SIG-M5 (cell line): ENCODE data around the gene SH3D19.

Experiments used
- DNase-seq: peaks from one replicate; lab custom pipeline; 2025; lab: John Stamatoyannopoulos, UW

The SH3D19 gene

GRCh38 chr4:151228189-151229119 is 97.0 kb downstream of the SH3D19 start:
- no peak for DNase-seq

GRCh38 chr4:151227731-151228130 is 97.7 kb downstream of the SH3D19 start:
- DNase-seq = no peak

DNA sequence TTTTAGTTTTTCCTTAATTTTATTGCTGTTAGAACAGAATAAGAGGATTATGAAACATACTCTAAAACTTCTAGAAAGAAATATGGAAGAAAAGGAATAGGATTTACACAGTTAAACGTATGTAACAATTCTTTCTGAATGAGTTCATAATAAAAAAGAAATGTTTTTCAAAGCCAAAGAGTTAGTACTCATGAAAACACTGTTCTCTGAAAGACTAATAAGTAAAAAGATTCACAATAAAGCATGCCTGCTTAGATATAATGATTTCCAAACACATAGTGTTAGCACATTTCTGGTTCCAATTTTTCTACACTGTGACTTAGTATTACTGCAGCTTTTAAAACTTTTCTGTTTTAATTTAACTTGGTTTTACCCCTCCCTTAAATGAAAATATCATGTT is 98.2 kb downstream of the SH3D19 start:
- no peak for DNase-seq

DNA sequence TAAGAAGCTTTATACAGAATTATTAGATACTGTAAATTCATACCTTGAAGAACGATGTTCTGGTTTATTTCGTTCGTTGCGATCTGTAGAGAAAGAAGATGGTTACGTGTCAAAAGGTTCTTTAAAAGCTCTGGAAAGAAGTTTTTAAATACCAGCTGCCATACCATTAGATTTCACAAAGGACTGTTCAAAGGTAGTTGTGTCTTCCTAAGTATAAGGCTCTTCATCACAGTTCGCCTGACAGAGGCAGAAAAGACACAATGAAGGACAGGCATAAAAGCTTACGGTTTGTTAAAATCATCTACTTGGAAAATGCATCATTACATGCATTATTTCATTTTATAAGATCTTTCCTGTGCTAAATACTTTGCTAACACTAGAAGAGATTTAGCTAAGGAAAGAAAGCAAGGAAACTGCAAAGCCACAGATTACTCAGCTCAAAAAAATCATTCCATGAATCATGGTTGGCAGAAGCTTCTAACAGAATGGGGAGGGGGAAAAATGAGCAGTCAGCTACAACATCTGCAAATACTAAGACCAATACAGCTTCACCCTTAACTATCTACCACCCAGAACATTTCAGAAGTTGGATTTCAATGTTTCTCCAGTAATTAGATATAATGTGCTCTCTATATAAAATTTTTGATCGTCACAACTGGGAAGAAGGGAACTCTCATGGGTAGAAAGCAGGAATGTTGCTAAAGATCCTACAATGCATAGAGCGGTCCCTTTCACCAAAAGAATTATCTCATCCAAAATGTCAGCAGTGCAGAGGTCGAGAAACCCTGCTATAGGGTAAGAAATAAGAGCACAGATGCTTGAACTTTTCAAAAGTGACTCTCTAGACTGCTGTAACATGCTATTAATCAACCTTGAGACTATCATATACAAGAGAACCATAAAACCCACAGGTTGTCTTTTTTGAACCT is 99.1 kb downstream of the SH3D19 start:
- no peak for DNase-seq

GRCh38 chr4:151223465-151223864 is 101.9 kb downstream of the SH3D19 start:
- no peak for DNase-seq

- DNase-seq = no peak
Observed at GRCh38 chr4:151219948-151220347, 105.5 kb downstream of the SH3D19 start.

- DNase-seq = no peak
Observed at GRCh38 chr4:151219091-151219490, 106.3 kb downstream of the SH3D19 start.

DNA sequence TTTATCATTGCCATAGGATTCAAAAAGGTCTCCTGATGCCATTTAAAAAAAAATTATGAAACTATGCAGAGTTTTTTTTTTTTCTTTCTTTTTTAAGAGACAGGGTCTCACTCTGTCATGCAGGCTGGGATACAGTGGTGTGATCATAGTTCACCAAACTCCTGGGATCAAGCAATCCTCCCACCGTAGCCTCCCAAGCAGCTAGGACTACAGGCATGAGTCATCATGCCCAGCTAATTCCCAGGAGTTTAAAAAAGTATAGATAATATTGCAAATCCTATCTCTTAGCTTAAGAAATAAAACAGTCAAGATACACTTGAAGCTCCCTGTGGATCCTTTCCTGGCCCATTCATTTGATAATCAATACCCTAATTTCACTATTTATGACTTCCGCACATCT is 107.1 kb downstream of the SH3D19 start:
- DNase-seq = no peak

DNA sequence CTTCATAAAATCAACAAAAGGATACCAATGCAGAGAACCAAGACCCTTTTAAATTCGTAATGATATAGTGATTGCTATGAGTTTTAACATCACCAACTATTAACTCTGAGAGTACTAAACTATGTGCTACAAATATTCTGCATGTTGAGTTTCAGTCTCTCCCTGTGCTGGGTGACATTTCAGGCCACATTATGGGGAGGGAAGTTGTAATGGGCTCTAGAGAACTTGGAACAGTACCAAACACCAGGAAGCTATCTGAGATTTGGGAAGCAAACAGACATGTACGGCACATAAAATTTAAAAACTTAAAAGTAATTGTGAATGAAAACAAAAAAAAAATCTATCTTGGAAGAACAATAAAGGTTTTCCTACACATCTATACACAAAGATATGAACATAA is 108.1 kb downstream of the SH3D19 start:
- no peak for DNase-seq

DNA sequence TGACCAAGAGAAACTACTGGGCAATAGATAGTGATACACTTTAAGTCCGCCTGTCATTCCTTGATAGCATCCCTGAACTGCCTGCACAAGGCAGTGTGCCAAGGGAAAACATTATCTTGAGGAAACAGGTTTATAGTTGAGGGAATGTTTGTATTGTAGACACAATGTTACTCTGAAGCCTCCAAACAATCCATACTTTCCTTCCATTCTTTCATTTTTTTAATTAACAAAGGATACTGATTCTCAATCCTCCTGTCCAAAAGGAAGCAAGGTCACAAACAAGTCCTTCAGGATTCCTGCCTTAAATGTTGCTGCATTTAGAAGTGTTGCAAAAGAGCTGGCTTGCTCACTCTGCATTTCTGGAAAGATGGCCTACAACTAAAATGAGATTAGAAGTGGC is 110.1 kb downstream of the SH3D19 start:
- DNase-seq = no peak

DNA sequence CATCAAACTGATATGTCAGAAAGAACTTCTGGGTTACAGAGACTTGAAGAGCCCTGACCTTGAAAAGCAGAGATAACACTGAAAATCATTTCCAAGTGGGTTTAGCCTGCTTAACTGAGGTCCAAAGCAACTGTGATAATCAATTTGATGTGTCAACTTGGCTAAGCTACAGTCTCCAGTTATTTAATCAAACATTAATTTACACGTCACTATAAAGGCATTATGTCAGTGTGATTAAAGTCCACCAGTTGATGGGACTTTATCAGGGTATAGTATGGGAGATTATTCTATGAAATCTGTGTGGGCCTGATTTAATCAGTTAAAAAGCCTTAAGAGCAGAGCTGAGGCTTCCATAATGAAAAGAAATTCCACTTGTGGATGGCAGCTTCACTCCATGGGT is 117.5 kb downstream of the SH3D19 start:
- no peak for DNase-seq

GRCh38 chr4:151207186-151207585 is 118.2 kb downstream of the SH3D19 start:
- no peak for DNase-seq

GRCh38 chr4:151206241-151207005 is 119.0 kb downstream of the SH3D19 start:
- no peak for DNase-seq

- no peak for DNase-seq
Observed at GRCh38 chr4:151205722-151206121, 119.7 kb downstream of the SH3D19 start.

GRCh38 chr4:151204925-151205524 is 120.4 kb downstream of the SH3D19 start:
- DNase-seq = no peak

DNA sequence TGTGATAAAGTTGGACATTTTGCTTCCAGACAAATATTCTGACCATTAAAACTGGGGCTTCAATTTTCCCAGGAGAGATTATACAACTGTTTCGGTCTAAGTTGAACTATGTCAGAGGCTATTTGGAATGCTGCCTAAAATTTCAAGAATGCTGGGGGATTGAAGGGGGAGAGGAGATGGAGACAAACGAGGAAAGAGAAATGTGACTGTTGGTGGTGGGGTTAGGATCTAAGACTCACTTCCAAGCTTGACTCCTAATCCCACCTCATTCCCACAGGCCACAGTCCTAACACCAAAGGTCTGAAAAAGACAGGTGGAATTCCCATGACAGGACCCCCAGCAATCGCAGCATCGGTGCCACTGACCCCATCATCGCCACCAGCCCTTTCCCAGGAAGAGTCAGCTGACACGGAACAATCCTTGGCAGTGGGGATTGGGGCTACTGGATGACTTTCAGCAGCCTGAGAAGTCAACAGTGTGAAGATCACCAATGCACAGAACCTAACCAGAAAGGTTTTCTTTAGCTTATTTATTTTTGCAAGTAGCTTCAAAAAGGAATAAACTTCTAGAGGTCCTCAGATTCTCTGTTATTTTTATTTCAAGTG is 122.5 kb downstream of the SH3D19 start:
- DNase-seq = no peak

- no peak for DNase-seq
Observed at GRCh38 chr4:151202381-151202780, 123.0 kb downstream of the SH3D19 start.

- no peak for DNase-seq
Observed at GRCh38 chr4:151199319-151200190, 125.8 kb downstream of the SH3D19 start.

DNA sequence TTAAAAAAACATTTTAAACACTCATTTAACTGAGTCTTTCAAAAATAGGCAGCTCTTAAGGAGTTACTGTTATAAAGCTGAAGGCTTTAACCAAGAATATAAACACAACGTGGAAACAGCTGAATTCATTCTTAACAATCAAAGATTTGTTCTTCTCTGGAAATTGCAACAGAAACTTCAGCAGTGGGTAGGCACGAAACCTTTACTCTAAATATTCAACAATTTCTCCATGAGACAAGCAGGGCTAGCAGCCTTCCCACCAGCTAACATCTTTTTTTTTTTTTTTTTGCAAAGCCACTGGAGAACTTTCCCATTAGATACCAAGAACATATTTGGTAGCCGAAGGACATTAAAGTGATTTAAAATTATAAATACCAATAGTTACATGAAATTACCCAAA is 126.7 kb downstream of the SH3D19 start:
- no peak for DNase-seq

- no peak for DNase-seq
Observed at GRCh38 chr4:151197247-151197646, 128.2 kb downstream of the SH3D19 start.
